GM23338 (cell line): Measurements from ENCODE around the gene NPC1L1.

Source experiments
- CTCF ChIP-seq, 2 experiments: fragments of 200-600 bp in 1 of 2; sonication (generic) in 1 of 2; conservative IDR thresholded peaks; 2 replicates each; pipeline versions ENCODE4 v1.5.1 to v1.6.1; 2016 to 2017; ENCODE audit warnings: antibody characterized with exemption in 2 of 2, low read depth in 2 of 2, mild to moderate bottlenecking in 2 of 2, moderate library complexity in 1 of 2
- ETS1 ChIP-seq: IDR thresholded peaks from 2 replicates; pipeline ENCODE4 v1.6.1; 2016; ENCODE audit warnings: antibody characterized with exemption
- EZH2 ChIP-seq: fragments of 200-600 bp; sonication (generic); IDR thresholded peaks from one replicate; pipeline ENCODE4 v1.8.0; 2017; ENCODE audit warnings: antibody characterized with exemption, mild to moderate bottlenecking, low read depth; ENCODE audit not compliant: unreplicated experiment

- no peak for TF ChIP-seq CTCF (conservative IDR thresholded peaks at IDR 0.05; ENCODE audit: low read depth in 2 of 2)
- no peak for TF ChIP-seq EZH2
- no peak for TF ChIP-seq ETS1
Measured at GRCh38 chr7:44473295-44473694, 67.8 kb downstream of the NPC1L1 start.
